Left lung (tissue), 10 donors: ENCODE data around the gene EDIL3. TPM values are rescaled to one million over a fixed set of nuclear protein-coding genes. Genes with fewer than 3 reads are reported as not detected.
"Not testable (repeated sequence)": the region's sequence is repeated elsewhere in the genome, so short reads cannot be mapped to it uniquely, and the experiment has no call there.

Experiments used
- ATAC-seq: fragments of 200-7000 bp; cut with Tn5 transposase; one replicate; pipeline ENCODE4 v1.9.1; 2020; ENCODE audit warnings: moderate library complexity
- DNase-seq, 4 donors: peaks; one replicate each; pipeline ENCODE4 v3.0.0-alpha.2; 2013 to 2020
- H3K27ac ChIP-seq, 2 donors: fragments of 200-600 bp; sonication (generic) in 1 of 2; one replicate each; pipeline versions ENCODE4 v1.5.0 to v1.8.0; 2020 to 2021
- H3K27me3 ChIP-seq, 2 donors: fragments of 200-600 bp; sonication (generic) in 1 of 2; one replicate each; pipeline versions ENCODE4 v1.5.0 to v1.8.0; 2020 to 2021
- H3K36me3 ChIP-seq, 2 donors: fragments of 200-600 bp; sonication (generic) in 1 of 2; one replicate each; pipeline versions ENCODE4 v1.5.0 to v1.8.0; 2020 to 2021
- H3K4me1 ChIP-seq, 2 donors: fragments of 200-600 bp; one replicate each; pipeline ENCODE4 v1.8.0; 2021
- H3K4me3 ChIP-seq, 2 donors: fragments of 200-600 bp; sonication (generic) in 1 of 2; one replicate each; pipeline versions ENCODE4 v1.5.0 to v1.8.0; 2020 to 2021; ENCODE audit warnings: mild to moderate bottlenecking in 1 of 2
- H3K9me3 ChIP-seq, 2 donors: fragments of 200-600 bp; sonication (generic) in 1 of 2; one replicate each; pipeline versions ENCODE4 v1.5.0 to v1.8.0; 2020 to 2021
- intact Hi-C, 2 donors: fragments of 100-400 bp; cut with DNase I; formaldehyde crosslinking; loops; one replicate each; pipeline versions ENCODE4 v1.11.2 to v1.14.2; 2022
- polyA plus RNA-seq, 6 donors: library from polyadenylated mRNA; unstranded; fragments of 120-200 nt; gene quantifications; one replicate each; pipeline ENCODE4 v1.2.1, GENCODE V29; 2013; ENCODE audit not compliant: insufficient read length in 6 of 6
- total RNA-seq, 2 donors: library from RNA; stranded (reverse); fragmentation: NEBNext Ultra II Directional; extraction: Animal tissue kit (Norgen Biotek cat#: 25700); gene quantifications; one replicate each; pipeline ENCODE4 v1.2.1, GENCODE V29; 2021
- TF ChIP-seq, protein P1 (sequence below), 2 donors: fragments of 200-600 bp; sonication (generic) in 1 of 2; IDR thresholded peaks; one replicate each; pipeline versions ENCODE4 v1.5.0 to v1.8.0; 2021; ENCODE audit warnings: antibody characterized with exemption in 2 of 2
- donor health status: DM: no; HTN: yes; CAD: no.
- donor health status: DM: no; HTN: no; CAD: no.

EDIL3 gene
- total and polyA plus RNA-seq, 8 donors: 20.6 to 59.9 (median 42.3) TPM

DNA sequence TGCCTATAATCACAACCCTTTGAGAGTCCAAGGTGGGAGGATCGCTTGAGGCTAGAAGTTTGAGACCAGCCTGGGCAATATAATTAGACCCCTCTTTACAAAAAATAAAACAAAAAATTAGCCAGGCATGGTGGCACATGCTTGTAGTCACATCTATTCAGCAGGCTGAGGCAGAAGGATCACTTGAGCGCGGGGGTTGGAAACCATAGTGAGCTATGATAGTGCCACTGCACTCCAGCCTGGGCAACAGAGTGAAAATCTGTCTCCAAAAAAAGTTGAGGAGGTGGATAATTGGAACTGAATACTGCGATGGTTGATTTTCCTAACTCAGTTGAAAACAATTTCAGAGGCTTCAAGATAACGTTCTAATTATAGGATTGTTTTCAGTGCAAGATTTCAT is 52.6 kb downstream of the EDIL3 start:
- Histone ChIP-seq H3K4me1 (no peaks in the 10 kb centered on the region), H3K27me3 (no peaks in the 10 kb centered on the region), H3K4me3 (no peak overlapping the region), H3K36me3 (no peaks in the 10 kb centered on the region), H3K9me3 (peaks cover 0 to 2% of the 10 kb centered on the region in 2 donors), H3K27ac (no peak overlapping the region)
- ATAC-seq (no peak), DNase-seq (no peak)
- TF ChIP-seq, protein P1, sequence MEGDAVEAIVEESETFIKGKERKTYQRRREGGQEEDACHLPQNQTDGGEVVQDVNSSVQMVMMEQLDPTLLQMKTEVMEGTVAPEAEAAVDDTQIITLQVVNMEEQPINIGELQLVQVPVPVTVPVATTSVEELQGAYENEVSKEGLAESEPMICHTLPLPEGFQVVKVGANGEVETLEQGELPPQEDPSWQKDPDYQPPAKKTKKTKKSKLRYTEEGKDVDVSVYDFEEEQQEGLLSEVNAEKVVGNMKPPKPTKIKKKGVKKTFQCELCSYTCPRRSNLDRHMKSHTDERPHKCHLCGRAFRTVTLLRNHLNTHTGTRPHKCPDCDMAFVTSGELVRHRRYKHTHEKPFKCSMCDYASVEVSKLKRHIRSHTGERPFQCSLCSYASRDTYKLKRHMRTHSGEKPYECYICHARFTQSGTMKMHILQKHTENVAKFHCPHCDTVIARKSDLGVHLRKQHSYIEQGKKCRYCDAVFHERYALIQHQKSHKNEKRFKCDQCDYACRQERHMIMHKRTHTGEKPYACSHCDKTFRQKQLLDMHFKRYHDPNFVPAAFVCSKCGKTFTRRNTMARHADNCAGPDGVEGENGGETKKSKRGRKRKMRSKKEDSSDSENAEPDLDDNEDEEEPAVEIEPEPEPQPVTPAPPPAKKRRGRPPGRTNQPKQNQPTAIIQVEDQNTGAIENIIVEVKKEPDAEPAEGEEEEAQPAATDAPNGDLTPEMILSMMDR (IDR thresholded peaks at IDR 0.05): no peak
- intact Hi-C loops: no loop called here

DNA sequence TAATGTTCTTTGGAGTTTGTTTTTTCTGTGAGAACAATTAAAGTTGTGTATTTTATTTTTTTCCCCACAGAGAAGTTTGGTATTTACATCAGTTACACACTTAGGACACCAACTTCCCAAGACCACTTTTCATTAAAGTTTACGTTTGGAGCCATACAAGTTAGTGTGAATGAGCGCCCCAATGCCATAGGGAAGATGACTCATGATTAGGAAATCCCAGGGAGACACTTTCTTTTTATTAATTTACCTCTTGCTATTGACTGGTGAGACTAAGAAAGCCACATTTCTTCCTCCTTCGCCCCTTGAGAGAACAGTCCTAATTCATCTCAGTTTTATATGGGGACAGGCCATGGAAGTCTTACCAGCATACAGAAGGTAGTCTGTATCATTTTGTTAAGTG is 57.1 kb downstream of the EDIL3 start:
- ATAC-seq (no peak), DNase-seq (no peak)
- TF ChIP-seq, protein P1 (IDR thresholded peaks at IDR 0.05): no peak
- Histone ChIP-seq H3K4me1 (no peaks in the 10 kb centered on the region), H3K27ac (no peak overlapping the region), H3K4me3 (no peak overlapping the region), H3K27me3 (no peaks in the 10 kb centered on the region), H3K36me3 (no peaks in the 10 kb centered on the region), H3K9me3 (peaks cover 0 to 6% of the 10 kb centered on the region in 2 donors)
- intact Hi-C loops: no loop called here

DNA sequence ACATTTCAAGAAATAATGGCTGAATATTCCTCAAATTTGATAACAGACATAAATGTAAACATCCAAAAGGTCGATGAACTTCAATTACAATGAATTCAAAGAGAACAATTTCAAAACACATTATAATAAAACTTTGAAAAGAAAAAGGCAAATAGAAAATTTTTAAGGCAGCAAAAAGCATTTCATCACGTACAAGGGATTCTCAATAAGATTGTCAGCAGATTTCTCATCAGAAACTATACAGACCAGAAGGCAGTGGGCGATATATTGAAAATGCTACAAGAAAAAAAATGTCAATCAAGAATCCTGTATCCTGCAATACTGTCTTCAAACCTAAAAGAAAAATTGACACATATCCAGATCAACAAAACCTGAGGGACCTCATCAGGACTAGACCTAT is 62.0 kb downstream of the EDIL3 start:
- peaks cover 0 to 18% of the 10 kb centered on the region in 2 donors for H3K9me3 ChIP-seq
- intact Hi-C loops: no loop called here
- H3K27ac ChIP-seq: no peak overlapping the region
- ATAC-seq (no peak), DNase-seq (no peak)
- TF ChIP-seq, protein P1 (IDR thresholded peaks at IDR 0.05): no peak
- H3K4me3 ChIP-seq: no peak overlapping the region
- H3K27me3 ChIP-seq: no peaks in the 10 kb centered on the region
- no peaks in the 10 kb centered on the region for H3K36me3 ChIP-seq
- no peaks in the 10 kb centered on the region for H3K4me1 ChIP-seq

DNA sequence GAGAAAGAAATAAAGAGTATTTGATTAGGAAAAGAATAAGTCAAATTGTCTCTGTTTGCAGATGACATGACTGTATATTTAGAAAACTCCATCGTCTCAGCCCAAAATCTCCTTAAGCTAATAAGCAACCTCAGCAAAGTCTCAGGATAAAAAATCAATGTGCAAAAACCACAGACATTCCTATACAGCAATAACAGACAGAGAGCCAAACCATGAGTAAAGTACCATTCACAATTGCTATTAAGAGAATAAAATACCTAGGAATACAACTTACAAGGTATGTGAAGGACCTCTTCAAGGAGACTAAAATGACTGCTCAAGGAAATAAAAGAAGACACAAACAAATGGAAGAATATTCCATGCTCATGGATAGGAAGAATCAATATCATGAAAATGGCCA is 66.9 kb downstream of the EDIL3 start:
- intact Hi-C loops, DNase-seq, ATAC-seq: not testable (repeated sequence)

DNA sequence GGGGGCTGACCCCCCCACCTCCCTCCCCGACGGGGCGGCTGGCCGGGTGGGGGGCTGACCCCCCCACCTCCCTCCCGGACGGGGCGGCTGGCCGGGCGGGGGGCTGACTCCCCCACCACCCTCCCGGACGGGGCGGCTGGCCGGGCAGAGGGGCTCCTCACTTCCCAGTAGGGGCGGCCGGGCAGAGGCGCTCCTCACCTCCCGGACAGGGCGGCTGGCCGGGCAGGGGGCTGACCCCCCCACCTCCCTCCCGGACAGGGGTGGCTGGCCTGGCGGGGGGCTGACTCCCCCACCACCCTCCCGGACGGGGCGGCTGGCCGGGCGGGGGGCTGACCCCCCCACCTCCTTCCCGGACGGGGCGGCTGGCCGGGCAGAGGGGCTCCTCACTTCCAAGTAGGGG is 72.4 kb downstream of the EDIL3 start:
- H3K9me3 ChIP-seq, DNase-seq, H3K4me3 ChIP-seq, H3K4me1 ChIP-seq, intact Hi-C loops, H3K27me3 ChIP-seq, H3K27ac ChIP-seq, ATAC-seq, H3K36me3 ChIP-seq: not testable (repeated sequence)

More for the DNA sequence above, 66.9 kb downstream of the EDIL3 start:
- not testable (repeated sequence) for H3K27ac ChIP-seq, H3K4me3 ChIP-seq, H3K27me3 ChIP-seq, H3K36me3 ChIP-seq, H3K4me1 ChIP-seq
- peaks cover 0 to 15% of the 10 kb centered on the region in 2 donors for H3K9me3 ChIP-seq

DNA sequence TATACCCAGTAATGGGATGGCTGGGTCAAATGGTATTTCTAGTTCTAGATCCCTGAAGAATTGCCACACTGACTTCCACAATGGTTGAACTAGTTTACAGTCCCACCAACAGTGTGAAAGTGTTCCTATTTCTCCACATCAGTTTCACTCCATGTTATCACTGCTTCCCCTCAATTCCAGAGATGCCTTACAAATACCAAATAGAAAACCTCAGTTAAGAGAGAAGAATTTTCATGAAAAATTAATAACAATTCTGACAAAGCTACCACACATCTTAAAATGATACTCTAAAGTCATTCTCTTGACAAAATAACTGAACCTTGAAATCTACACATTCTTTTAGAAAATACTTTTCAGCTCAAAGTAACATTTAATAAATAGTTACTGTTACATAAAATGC is 74.8 kb downstream of the EDIL3 start:
- H3K9me3 ChIP-seq, intact Hi-C loops, H3K4me3 ChIP-seq, ATAC-seq, H3K36me3 ChIP-seq, H3K4me1 ChIP-seq, H3K27ac ChIP-seq, H3K27me3 ChIP-seq, DNase-seq: not testable (repeated sequence)

DNA sequence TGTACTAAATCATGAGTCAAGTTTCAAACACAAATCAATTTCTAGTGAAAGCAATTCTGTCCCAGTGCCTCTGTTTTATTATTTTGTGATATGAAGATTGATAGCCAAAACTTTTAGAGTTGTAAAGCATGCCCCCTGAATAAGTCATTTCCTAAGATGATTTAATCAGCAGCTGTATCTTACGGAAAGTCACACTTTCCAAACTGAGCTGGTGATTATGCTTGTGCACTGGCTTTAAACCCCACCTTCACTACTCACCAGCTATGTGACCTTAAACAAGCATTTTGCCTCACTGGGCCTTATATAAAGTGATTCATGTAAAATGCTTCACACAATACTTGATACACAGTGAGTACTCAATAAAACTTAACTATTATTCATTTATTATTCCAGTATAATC is 78.1 kb downstream of the EDIL3 start:
- Histone ChIP-seq H3K27me3 (no peaks in the 10 kb centered on the region), H3K27ac (no peak overlapping the region), H3K4me3 (no peak overlapping the region), H3K36me3 (no peaks in the 10 kb centered on the region), H3K9me3 (no peaks in the 10 kb centered on the region), H3K4me1 (no peaks in the 10 kb centered on the region)
- DNase-seq: no peak
- TF ChIP-seq, protein P1 (IDR thresholded peaks at IDR 0.05): no peak
- intact Hi-C loops: no loop called here
- no peak for ATAC-seq
